HG03159 (cell line): ENCODE measurements around the gene ZMAT1.
"Not testable (repeated sequence)": the region's sequence is repeated elsewhere in the genome, so short reads cannot be mapped to it uniquely, and the experiment has no call there.

ENCODE experiments used
- ATAC-seq: cut with Tn5 transposase; IDR thresholded peaks from one replicate; pipeline ENCODE4 v1.9.1; 2021; ENCODE audit warnings: mild to moderate bottlenecking, moderate library complexity; ENCODE audit not compliant: unreplicated experiment

Gene ZMAT1

DNA sequence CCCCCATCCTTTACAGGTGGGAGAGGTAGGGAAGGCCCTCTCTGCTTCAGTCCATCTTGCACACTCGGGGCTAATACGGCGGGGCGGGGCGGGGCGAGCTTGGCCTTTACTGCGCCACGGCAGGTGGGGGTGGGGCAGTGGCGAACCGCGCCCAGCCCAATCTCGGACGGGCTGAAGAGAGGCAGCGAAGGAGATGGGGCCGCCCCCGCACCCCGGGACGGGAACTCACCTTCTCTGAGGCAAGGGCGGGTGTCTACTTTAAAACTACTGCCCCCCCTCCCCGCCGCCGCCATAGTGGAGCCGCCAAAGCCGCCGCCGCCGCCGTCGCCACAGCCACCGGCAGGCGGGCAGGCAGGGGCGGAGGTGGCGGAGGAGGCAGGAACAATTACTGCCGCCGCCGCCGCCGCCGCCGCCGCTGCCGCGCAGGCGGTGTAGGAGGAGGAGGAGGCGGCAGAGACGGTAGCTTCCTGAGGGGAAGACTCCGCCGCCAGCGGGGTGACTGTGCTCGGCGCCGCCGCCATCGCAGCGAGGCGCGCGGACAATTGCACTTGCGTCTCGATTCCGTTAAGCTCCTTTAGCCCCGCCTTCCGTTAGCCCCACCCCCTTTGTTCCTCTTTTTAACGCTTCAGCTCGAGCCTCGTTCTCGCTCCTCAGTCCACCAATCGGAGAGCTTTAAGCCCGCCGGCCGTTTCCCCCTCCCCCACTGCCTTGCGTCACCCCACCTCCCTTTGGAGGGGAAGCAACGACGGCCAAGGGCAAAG lies at the start of gene ZMAT1:
Gene ZMAT1, minus strand, starts transcription at position 540 of the 761 bp plus-strand sequence. Its CDS starts 19 bp downstream, at position 521.
- ATAC-seq: peak; percentile 88

- no peak for ATAC-seq
Measured at GRCh38 chrX:101977106-101977505, 45.3 kb upstream of the ZMAT1 start.

- no peak for ATAC-seq
Measured at GRCh38 chrX:101973066-101973465, 41.2 kb upstream of the ZMAT1 start.

GRCh38 chrX:101964923-101965539 lies 33.2 kb upstream of the ZMAT1 start:
- not testable (repeated sequence) for ATAC-seq

GRCh38 chrX:101958139-101958538 lies 26.3 kb upstream of the ZMAT1 start:
- ATAC-seq: no peak

DNA sequence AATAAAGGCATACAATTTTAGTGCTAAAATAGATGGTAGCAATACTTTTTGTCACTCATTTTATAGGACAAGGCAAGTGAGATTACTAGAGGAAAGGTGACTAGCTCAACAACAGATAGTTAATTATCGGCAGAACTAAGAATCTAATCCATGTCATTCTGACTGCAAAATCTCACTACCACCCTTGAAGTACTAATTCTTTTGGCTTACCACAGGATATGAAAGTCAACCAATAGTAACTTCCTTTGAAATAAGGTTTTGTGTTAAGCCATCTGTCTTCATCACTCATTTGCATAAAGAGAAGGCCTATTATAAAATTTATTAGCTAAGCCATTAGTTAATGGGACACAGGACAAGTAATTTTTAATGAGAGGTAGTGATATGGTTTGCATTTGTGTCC lies 25.3 kb upstream of the ZMAT1 start:
- no peak for ATAC-seq

GRCh38 chrX:101956556-101956955 lies 24.7 kb upstream of the ZMAT1 start:
- ATAC-seq: no peak

- no peak for ATAC-seq
Measured at GRCh38 chrX:101950581-101950980, 18.8 kb upstream of the ZMAT1 start.

DNA sequence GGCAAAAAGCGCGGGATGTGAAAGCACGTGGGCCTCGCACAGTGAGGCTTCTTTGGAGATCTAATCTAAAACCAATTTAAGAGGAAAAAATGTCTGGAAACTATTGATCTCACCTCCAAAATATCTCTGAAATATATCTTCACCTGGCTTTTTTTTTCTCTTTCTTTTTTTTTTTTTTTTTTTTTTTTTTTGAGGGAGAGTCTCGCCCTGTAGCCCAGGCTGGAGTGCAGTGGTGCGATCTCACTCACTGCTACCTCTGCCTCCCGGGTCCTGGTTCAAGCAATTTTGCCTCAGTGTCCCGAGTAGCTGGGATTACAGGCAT lies 383 bp upstream of the ZMAT1 start:
- ATAC-seq: no peak

GRCh38 chrX:101931136-101931487 lies 715 bp downstream of the ZMAT1 start:
- ATAC-seq: peak; percentile 0

DNA sequence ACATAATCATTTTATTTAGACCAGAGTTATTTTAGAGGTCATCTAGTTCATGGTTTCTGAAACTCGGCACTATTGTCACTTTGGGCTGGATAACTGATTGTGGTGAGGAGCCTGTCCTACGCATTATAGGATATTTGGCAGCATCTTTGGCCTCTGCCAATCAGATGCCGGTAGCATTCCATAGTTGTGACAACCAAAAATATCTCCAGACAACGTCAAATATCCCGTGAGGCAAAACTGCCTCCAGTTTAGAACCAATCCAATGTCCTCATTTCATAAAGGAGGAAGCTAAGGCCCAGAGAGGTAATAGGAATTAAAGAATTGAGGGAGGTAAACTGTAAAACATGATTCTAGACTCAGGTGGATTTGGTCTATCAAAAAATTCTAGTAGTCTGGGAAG lies 6.1 kb downstream of the ZMAT1 start:
- ATAC-seq: no peak

DNA sequence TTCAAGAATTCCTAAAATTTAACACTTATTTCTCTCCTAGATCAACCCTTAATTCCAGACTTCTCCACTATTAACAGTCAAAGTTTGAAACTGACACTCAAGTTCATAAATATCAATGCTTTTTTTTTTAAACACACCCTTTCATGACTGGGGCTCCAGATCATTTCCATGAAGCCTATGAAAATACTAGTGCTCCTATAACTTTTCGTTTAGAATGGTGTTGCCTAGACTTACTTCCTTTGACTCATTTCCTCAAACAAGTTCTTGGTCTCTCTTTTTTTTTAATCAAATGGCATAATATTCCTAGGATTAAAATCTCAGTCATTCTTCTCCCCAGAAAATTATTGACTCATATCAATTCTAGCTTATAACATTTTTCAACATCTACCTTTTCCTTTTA lies 13.1 kb downstream of the ZMAT1 start:
- ATAC-seq: no peak

DNA sequence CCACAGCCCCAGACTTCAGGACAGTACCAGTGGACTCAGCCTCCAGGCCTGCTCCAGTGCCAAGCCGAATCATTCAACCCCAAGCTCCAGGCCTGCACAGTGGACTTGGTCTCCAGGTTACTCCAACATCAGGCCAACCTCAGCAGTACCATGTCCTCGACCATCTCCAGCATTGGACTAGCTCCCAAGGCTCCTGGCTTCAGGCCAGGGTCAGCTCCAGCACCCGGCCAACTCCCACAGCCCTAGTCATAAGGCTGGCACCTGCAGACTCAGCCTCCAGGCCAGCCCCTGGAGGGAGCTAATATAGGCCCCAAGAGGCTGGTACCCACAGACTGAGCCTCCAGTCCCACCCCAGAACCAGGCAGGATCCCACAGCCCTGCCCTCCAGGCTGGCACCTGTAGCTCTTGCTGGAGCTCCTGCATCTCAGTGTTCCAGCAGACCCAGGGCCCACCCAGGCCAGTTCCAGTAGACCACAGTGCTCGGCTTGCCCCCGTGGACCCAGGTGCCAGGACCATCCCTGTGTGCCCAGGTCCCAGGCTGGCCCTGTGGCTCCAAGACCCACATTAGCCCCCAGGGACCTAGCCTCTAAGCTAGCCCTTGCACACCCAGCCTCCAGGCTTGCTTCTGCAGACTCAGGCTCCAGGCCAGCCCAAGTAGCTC lies 25.6 kb downstream of the ZMAT1 start:
- ATAC-seq: no peak

DNA sequence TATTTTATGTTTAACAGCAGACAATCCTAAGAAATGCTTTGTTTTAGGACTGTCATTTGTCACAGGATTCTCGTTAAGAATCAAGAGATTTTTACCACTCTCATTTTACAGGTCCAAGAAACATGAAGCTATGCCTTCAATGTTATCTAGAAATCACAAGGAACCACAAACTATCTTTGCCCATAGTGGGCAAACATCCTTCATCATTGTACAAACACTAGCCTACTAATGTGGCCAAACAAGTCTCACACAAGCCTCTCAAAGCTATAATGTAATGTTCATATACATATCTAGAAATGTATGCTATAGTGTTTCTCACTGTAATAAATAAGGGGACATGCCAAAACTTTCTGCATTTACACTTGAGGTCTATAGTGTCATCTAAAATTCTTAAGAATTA lies 26.8 kb downstream of the ZMAT1 start:
- no peak for ATAC-seq
